HG03469 (cell line): ENCODE measurements around the gene CEP85L.
"Not testable (repeated sequence)": the region's sequence is repeated elsewhere in the genome, so short reads cannot be mapped to it uniquely, and the experiment has no call there.

ENCODE experiments used
- ATAC-seq: cut with Tn5 transposase; IDR thresholded peaks from one replicate; pipeline ENCODE4 v1.9.1; 2021; ENCODE audit warnings: mild to moderate bottlenecking, moderate library complexity, moderate number of reproducible peaks; ENCODE audit not compliant: unreplicated experiment

CEP85L gene

DNA sequence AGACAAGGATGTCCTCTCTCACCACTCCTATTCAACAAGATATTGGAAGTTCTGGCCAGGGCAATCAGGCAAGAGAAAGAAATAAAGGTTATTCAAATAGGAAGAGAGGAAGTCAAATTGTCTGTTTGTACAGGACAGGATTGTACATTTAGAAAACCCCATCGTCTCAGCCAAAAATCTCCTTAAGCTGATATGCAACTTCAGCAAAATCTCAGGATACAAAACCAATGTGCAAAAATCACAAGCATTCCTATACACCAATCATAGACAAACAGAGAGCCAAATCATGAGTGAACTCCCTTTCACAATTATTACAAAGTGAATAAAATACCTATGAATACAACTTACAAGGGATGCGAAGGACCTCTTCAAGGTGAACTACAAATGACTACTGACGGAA, 217.2 kb downstream of the CEP85L start:
- not testable (repeated sequence) for ATAC-seq

DNA sequence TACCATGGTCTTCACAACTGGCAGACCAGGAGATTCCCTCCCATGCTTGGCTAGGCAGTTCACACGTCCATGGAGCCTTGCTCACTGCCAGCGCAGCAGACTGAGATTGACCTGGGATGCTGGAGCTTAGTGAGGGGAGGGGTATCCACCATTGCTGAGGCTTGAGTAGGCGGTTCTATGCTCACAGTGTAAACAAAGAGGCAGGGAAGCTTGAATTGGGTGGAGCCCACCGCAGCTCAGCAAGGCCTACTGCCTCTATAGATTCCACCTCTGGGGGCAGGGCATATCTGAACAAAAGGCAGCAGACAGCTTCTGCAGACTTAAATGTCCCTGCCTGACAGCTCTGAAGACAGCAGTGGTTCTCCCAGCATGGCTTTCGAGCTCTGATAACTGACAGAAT, 230.1 kb downstream of the CEP85L start:
- not testable (repeated sequence) for ATAC-seq

DNA sequence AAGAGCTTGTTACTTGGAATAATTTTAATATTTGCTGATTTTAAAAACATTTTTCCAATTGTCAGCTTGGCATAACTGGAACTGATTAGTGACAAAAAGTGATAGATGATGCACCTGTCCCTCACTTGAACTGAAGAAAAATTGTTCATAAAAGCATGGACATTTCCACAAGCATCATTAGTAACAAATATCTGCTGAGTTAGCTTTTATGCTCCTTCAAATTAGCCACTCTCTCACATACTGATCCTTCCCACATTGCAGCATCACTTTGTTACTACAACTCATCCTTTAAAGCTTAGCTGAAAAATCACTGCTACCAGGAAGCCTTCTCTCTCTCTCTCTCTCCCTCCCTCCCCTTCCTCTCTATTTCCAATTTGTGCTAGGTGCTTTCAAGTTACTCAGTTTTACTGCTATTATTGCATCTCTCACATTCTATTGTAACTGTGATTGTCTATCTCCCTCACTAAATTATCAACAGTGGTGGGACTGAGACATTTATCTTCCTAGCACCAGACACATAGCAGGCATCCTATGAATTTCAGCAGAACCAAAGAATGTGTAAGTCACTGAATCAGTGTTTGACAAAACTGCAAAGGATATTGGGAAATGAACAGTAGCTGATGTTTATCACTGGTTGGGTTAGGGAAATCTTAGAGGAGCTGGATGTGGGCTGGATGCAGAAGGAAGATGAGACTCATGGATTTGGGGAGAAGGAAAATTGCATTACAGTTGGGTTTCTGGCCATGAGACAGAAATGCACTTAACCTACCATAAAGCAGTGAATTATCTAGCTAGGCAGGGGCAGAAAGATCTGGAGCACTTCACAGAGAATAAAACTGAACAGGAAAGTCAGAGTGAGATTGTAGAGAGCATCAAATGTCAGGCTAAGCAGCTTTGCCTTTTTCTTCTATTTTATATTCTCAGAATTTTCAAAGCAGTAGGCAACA, 231.7 kb downstream of the CEP85L start:
- ATAC-seq: no peak
